ENCODE measurements around the gene PROX2. TPM values are rescaled to one million over a fixed set of nuclear protein-coding genes. Genes with fewer than 3 reads are reported as not detected.

PROX2 gene
- total and polyA plus RNA-seq, 9 of the 15 experiments (the other 6 are each of a cell fraction or from before 2014, with no cell fraction given), result not detected

- TF ChIP-seq, protein P1, sequence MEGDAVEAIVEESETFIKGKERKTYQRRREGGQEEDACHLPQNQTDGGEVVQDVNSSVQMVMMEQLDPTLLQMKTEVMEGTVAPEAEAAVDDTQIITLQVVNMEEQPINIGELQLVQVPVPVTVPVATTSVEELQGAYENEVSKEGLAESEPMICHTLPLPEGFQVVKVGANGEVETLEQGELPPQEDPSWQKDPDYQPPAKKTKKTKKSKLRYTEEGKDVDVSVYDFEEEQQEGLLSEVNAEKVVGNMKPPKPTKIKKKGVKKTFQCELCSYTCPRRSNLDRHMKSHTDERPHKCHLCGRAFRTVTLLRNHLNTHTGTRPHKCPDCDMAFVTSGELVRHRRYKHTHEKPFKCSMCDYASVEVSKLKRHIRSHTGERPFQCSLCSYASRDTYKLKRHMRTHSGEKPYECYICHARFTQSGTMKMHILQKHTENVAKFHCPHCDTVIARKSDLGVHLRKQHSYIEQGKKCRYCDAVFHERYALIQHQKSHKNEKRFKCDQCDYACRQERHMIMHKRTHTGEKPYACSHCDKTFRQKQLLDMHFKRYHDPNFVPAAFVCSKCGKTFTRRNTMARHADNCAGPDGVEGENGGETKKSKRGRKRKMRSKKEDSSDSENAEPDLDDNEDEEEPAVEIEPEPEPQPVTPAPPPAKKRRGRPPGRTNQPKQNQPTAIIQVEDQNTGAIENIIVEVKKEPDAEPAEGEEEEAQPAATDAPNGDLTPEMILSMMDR (IDR thresholded peaks at IDR 0.05 in 2 of 3, conservative IDR thresholded peaks at IDR 0.05 in 1 of 3; ENCODE audit: insufficient read depth in 2 of 3, low read depth in 1 of 3, low read length in 3 of 3), result peak; percentile 68 to 72 (median 69)
- no peak for TF ChIP-seq JUN (IDR thresholded peaks at IDR 0.05; ENCODE audit: borderline replicate concordance, low read depth, low read length)
- TF ChIP-seq JUN (CRISPR knock-in tag; IDR thresholded peaks at IDR 0.05; ENCODE audit: borderline replicate concordance), result no peak
- TF ChIP-seq CEBPB (tag; IDR thresholded peaks at IDR 0.05), result peak; percentile 43; the same call in 1 of the 2 replicates
- TF ChIP-seq ZNF133 (CRISPR knock-in tag; IDR thresholded peaks at IDR 0.05), result no peak
- TF ChIP-seq SMC3 (conservative IDR thresholded peaks at IDR 0.05; ENCODE audit: insufficient read depth, low read depth, low read length), result peak; percentile 60; the same call in 1 of the 2 replicates
Observed at GRCh38 chr14:74913986-74914573, 38.1 kb upstream of the PROX2 start (continued).

DNA sequence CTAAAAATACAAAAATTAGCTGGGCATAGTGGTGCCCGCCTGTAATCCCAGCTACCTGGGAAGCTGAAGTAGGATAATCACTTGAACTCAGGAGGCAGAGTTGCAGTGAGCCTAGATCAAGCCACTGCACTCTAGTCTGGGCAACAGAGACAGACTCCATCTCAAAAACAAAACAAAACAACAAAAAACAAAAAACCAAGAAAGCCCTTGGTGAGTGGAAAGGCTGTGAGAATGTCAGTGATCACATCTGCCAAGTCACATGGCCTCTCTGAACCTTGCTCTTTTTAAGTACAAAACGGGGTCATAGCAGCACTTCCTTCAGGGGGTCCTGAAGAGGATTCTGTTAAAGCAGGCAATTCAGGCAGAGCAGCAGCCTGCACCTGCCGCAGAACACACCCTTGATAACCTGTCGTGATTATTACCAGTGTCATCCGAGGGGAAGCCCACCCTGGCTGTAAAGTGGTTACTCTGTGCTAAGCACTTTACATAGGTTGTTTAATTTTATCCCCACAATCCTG, 37.5 kb upstream of the PROX2 start:
- no peaks in the 10 kb centered on the region for H3K36me3 ChIP-seq (ENCODE audit: control insufficient read depth, insufficient read depth, low read length)
- H3K79me2 ChIP-seq (ENCODE audit: control insufficient read depth, insufficient read depth, low read length), result no peaks in the 10 kb centered on the region
- no peak overlapping the region for H3K9ac ChIP-seq (ENCODE audit: insufficient read depth in 1 of 2, low read depth in 2 of 2, low read length in 2 of 2)
- FAIRE-seq (no peak), DNase-seq (ENCODE audit: extremely low read depth in 1 of 4, low spot score in 3 of 4) (no peak), ATAC-seq (no peak)
- POLR2A ChIA-PET, result no interaction called here
- BruUV-seq (replicated peaks), result no TSS peak
- H3K9me1 ChIP-seq (ENCODE audit: control insufficient read depth, insufficient read depth, low read length), result no peaks in the 10 kb centered on the region
- no peak overlapping the region for H3K4me2 ChIP-seq (ENCODE audit: insufficient read depth, low read length)
- H4K20me1 ChIP-seq (replicated peaks; ENCODE audit: control insufficient read depth, insufficient read depth, low read length), result no peaks in the 10 kb centered on the region
- H3K27ac ChIP-seq (ENCODE audit: extremely low read depth, low read depth, low read length), result no peak overlapping the region
- 53% methylated on average over 5 of the region's 5 CpGs for WGBS (ENCODE audit: insufficient coverage, low coverage, missing lambda C conversion rate)
- intact Hi-C loops (cut with micrococcal nuclease), result loop anchor here (10.0 kb wide), 1 partner anchor 391 kb away; no protein-coding TSS in a partner anchor
- H3K27me3 ChIP-seq (ENCODE audit: control insufficient read depth in 2 of 2, insufficient read depth in 2 of 2, low read length in 2 of 2), result no peaks in the 10 kb centered on the region
- H3K9me3 ChIP-seq (replicated peaks; ENCODE audit: control insufficient read depth, insufficient read depth, low read depth, low read length), result no peaks in the 10 kb centered on the region
- in situ Hi-C loops (cut with MboI), result loop anchor here (10.0 kb wide), 1 partner anchor 161 kb away; no protein-coding TSS in a partner anchor
- TF ChIP-seq GATA2 (CRISPR knock-in tag; IDR thresholded peaks at IDR 0.05) (no peak), ZZZ3 (IDR thresholded peaks at IDR 0.05) (no peak), ERF (CRISPR knock-in tag; IDR thresholded peaks at IDR 0.05) (no peak), CCNT2 (IDR thresholded peaks at IDR 0.05; ENCODE audit: borderline replicate concordance, extremely low read depth, insufficient read length, low read depth, low read length) (no peak), ZNF766 (CRISPR knock-in tag; conservative IDR thresholded peaks at IDR 0.05) (no peak), HDAC1 (IDR thresholded peaks at IDR 0.05) (peak in 1 of 2 experiments; percentile 96; a peak in 2 of 4 replicates)
- no peak overlapping the region for H2AFZ ChIP-seq (ENCODE audit: low read depth, low read length)
- peaks cover 6 to 28% of the 10 kb centered on the region in 2 experiments; a peak in 2 of 5 replicates for H3K4me1 ChIP-seq (replicated peaks in 1 of 2; ENCODE audit: control insufficient read depth in 2 of 2, insufficient read depth in 2 of 2, low read length in 2 of 2)
- CTCF ChIA-PET (ENCODE audit: low intra/inter-chr PET ratio), result interaction anchor here (0.8 to 3.3 kb wide), 3 partner anchors 175 to 576 kb away, joined by 3 to 23 read pairs (median 3); no protein-coding TSS in a partner anchor
- H3K4me3 ChIP-seq, result no peak overlapping the region
